GM18861 (cell line): ENCODE measurements around the gene PDILT.

Experiments used
- ATAC-seq: cut with Tn5 transposase; IDR thresholded peaks from one replicate; pipeline ENCODE4 v1.9.1; 2021; ENCODE audit not compliant: unreplicated experiment

Gene PDILT

GRCh38 chr16:20409398-20410120, 5.0 kb upstream of the PDILT start, which contains the start of gene ACSM5:
TSS of gene ACSM5 (plus strand) at chr16:20409534. CDS start at chr16:20411485, 1,951 bp downstream.
- peak; percentile 17 for ATAC-seq

GRCh38 chr16:20402651-20403050, 1.9 kb downstream of the PDILT start:
- ATAC-seq, result no peak

- no peak for ATAC-seq
Observed at GRCh38 chr16:20401475-20402016, 3.0 kb downstream of the PDILT start.

GRCh38 chr16:20401066-20401465, 3.5 kb downstream of the PDILT start:
- no peak for ATAC-seq

GRCh38 chr16:20399185-20399584, 5.4 kb downstream of the PDILT start:
- ATAC-seq, result no peak

GRCh38 chr16:20398603-20399002, 5.9 kb downstream of the PDILT start:
- ATAC-seq, result no peak

DNA sequence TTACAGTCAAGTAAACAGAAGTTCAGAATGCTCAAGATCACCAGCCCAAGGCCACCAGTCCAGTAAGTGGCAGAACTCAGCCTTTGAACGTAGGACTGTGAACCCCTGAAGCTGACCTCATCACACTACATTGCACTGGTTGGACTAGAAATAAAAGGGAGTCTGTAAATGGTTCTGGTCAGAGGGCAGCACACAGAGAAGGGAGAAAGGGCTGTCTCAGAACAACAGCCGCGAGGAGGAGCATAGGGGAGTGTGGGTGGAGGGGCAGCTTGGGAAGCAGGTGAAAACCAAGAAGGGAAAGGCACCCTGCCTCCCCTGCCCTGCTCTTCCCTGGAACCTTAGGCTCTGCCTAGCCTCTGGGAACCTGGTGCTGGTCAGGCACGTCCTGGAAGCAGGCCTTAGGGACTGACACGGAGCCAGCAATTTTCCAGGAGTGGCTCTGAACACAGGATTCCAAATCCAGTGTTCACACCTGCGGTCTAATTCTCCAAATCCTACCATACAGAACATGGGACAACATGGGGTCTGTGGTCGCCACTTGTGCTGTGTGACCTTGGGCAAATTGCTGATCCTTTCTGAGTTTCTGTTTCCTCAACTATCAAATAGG, 7.0 kb downstream of the PDILT start:
- no peak for ATAC-seq

DNA sequence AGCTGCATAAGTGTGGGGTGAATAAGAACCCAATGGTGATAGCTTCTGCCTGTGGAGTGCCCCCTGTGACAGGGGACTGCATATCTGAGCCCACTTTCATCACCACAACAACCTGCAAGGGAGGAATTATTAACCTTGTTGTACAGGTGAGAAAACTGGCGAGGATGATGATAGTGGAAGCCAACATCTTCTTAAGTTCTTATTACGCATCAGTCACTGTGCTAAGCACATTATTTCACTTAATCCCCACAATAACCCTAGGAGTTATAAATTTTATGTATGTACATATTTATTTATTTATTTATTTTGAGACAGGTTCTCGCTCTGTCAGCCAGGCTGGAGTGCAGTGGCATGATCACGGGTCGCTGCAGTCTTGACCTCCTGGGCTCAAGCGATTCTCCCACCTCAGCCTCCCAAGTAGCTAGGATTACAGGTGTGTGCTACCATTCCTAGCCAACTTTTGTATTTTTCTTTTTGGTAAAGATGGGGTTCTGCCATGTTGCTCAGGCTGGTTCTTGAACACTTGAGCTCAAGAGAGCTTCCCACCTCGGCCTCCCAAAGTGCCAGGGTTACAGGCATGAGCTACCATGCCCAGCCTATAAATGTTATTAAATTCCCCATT, 7.6 kb downstream of the PDILT start:
- ATAC-seq, result no peak

DNA sequence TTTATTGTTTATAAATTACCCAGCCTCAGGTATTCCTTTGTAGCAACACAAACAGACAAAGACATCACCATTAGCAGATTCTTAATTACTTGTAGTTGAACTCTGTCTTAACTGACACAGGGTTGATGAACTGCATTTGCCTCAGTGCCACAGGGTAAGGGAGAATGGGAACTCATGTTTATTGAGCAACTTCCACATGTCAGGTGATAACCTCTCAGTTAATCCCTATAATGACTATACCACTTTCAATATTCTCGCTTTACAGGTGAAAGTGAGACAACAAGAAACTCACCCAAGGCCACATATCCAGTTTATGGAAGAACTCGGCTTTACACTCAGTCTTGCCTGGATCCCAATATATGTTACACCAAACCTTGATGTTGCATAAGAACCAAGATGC, 8.6 kb downstream of the PDILT start:
- ATAC-seq, result no peak

DNA sequence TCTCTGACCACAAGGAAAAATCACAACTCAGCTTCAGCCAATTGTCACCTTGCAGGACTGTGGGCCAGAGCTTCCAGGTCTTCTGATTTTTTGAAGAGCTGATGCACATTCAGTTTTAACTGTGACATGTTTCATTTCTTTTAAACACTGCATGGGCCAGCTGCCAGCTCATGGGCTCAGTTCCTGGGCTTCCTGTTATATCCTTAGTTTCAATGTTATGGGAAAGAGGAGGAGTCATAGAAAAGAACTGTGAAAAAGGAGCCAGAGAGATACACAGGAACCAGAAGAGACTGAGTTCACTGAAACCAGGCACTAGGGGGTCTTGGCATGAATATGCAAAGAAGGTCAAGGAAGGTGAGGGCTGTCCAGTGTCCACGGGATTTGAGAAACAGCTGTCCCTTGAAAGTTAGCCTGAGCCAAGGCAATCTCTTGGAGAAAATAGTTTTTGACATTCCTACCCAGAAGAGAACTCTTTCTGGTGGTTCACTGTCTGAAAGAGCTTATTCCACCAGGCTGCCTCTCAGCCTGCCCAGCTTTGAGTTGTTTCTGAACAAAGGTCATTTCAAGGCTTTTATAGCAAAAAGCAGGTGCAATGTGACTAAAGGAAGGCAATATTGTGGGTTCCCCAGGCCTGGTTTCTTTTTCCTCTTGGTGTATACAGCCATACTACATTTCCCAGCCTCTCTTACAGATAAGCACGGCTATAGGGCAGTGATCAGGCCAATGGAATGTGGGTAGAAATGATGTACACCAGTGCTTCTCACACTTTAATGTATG, 10.5 kb downstream of the PDILT start:
- ATAC-seq, result no peak

DNA sequence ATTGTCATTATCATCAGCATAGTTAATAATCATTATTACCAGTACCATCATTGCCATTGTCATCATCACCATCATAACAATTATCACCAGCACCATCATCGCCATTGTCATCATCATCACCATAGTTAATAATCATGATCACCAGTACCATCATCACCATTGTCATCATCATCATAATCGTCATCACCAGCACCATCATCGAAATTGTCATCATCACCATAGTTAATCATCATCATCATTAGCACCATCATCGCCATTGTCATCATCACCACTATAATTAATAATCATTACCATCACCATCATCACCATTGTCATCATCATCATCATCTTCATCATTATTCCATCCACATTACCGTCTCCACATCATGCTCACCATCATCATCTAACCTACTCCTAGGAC, 13.5 kb downstream of the PDILT start:
- ATAC-seq, result no peak

- ATAC-seq, result no peak
Observed at GRCh38 chr16:20388854-20389253, 15.7 kb downstream of the PDILT start.

DNA sequence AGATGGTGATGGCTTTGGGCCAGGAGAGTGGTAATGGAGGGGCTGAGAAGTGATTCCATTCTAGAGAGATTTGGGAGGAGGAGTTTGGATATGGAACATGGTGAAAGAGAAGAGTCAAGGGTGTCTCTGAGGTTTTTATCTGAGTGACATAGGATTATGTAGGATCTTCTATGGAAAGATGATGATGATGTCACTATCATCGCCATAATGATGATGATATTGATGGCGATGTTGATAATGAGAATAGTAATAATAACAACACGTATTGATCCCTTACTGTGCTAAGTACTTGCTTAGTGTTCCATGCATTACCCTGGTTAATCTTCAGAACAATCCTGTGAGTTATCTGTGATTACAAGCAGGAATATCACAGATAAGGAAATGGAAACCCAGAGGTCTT, 16.6 kb downstream of the PDILT start:
- ATAC-seq, result no peak

DNA sequence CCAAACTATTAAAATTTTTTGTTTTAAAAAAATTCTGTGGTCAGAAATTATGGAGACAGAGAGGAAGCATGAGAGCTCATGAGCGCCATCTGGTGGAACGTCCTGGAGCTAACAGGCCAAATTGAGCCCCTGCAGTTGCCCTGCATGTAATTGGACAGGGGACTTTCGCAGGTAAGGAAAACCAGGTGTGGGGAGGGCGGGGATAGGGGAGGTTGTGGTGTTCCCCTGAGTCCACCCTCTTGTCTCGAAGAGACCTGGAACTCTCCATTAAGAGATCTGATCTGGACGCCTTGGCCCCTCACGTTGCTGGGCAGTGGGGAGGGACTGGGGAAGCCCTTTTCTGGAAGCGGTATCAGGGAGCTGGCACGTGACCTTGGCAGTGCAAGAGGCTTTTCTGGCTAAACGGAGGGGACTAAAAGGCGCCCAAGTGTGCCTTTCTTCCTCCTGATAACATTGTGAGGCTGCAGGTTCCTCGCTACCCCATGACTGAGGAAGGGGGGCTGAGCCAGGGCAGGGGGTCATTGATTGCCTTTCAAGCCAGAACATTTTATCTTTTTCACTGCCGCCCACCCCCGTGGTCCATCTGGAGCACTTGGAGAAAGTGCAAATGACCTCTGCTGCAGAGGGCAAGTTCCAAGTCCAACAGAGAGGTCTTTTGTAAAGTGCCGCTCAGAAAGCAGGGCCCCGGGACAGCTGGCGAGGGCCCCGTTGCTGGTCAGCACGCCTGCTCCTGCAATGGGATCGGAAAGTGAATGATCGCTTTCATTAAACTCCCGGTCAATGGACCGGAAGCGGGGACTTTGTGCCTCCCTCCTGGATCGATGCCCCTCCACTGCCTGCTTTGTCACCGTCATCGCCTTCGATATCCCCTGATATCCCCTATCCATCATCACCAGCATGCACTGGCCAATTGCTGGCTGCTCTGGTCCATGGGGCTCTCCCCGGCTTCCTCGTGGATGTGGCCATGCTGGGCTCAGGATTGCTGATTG, 18.4 kb downstream of the PDILT start:
- ATAC-seq, result no peak

GRCh38 chr16:20383106-20384029, 21.2 kb downstream of the PDILT start:
- no peak for ATAC-seq

GRCh38 chr16:20382202-20382948, 22.2 kb downstream of the PDILT start:
- ATAC-seq, result no peak

- peak; percentile 57 for ATAC-seq
Observed at GRCh38 chr16:20380782-20381181, 23.8 kb downstream of the PDILT start.

- ATAC-seq, result no peak
Observed at GRCh38 chr16:20377181-20377580, 27.4 kb downstream of the PDILT start.
